HG03439 (cell line): ENCODE results near the gene PWWP2A.
"Not testable (repeated sequence)": the region's sequence is repeated elsewhere in the genome, so short reads cannot be mapped to it uniquely, and the experiment has no call there.

ENCODE experiments used
- ATAC-seq: cut with Tn5 transposase; IDR thresholded peaks from one replicate; pipeline ENCODE4 v1.9.1; 2021; ENCODE audit warnings: mild to moderate bottlenecking, moderate library complexity; ENCODE audit not compliant: unreplicated experiment

PWWP2A gene

GRCh38 chr5:160079753-160080152 lies 39.5 kb downstream of the PWWP2A start:
- no peak for ATAC-seq

GRCh38 chr5:160076997-160077396 lies 42.3 kb downstream of the PWWP2A start:
- ATAC-seq = no peak

GRCh38 chr5:160075073-160075472 lies 44.2 kb downstream of the PWWP2A start:
- ATAC-seq = no peak

GRCh38 chr5:160071916-160072315 lies 47.3 kb downstream of the PWWP2A start:
- no peak for ATAC-seq

GRCh38 chr5:160071516-160071915 lies 47.7 kb downstream of the PWWP2A start:
- ATAC-seq = no peak

- not testable (repeated sequence) for ATAC-seq
Observed at GRCh38 chr5:160069120-160069519, 50.1 kb downstream of the PWWP2A start.

- no peak for ATAC-seq
Observed at GRCh38 chr5:160064995-160065614, 54.1 kb downstream of the PWWP2A start.

GRCh38 chr5:160064417-160064810 lies 54.8 kb downstream of the PWWP2A start:
- no peak for ATAC-seq

- no peak for ATAC-seq
Observed at GRCh38 chr5:160061770-160062169, 57.5 kb downstream of the PWWP2A start.

GRCh38 chr5:160060001-160060400 lies 59.2 kb downstream of the PWWP2A start:
- ATAC-seq = no peak

- ATAC-seq = no peak
Observed at GRCh38 chr5:160057256-160057655, 62.0 kb downstream of the PWWP2A start.

GRCh38 chr5:160054831-160055230 lies 64.4 kb downstream of the PWWP2A start:
- no peak for ATAC-seq

- ATAC-seq = no peak
Observed at GRCh38 chr5:160054047-160054446, 65.2 kb downstream of the PWWP2A start.

- ATAC-seq = no peak
Observed at GRCh38 chr5:160049099-160049498, 70.2 kb downstream of the PWWP2A start.

GRCh38 chr5:160048131-160048530 lies 71.1 kb downstream of the PWWP2A start:
- ATAC-seq = no peak

- no peak for ATAC-seq
Observed at GRCh38 chr5:160047423-160047822, 71.8 kb downstream of the PWWP2A start.

GRCh38 chr5:160044967-160045366 lies 74.3 kb downstream of the PWWP2A start:
- no peak for ATAC-seq

GRCh38 chr5:160044391-160044804 lies 74.9 kb downstream of the PWWP2A start:
- no peak for ATAC-seq

- ATAC-seq = no peak
Observed at GRCh38 chr5:160042671-160043070, 76.6 kb downstream of the PWWP2A start.
